Peyer's patch (tissue), 4 donors: ENCODE results near the gene VSTM2L.

ENCODE experiments used
- POLR2A ChIP-seq, 2 donors: fragments of 450-650 bp; IDR thresholded peaks; one replicate each; pipeline ENCODE4 v1.5.1; 2017; ENCODE audit warnings: antibody characterized with exemption in 2 of 2, mild to moderate bottlenecking in 2 of 2, moderate library complexity in 2 of 2
- TF ChIP-seq, protein P1 (sequence below), 6 experiments: fragments of 450-650 bp in 4 of 6; fragments of 200-600 bp in 2 of 6; sonication (generic) in 1 of 6; IDR thresholded peaks; one replicate each; pipeline ENCODE4 v1.5.1; 2017 to 2019; ENCODE audit warnings: antibody characterized with exemption in 6 of 6, mild to moderate bottlenecking in 3 of 6, moderate library complexity in 1 of 6

DNA sequence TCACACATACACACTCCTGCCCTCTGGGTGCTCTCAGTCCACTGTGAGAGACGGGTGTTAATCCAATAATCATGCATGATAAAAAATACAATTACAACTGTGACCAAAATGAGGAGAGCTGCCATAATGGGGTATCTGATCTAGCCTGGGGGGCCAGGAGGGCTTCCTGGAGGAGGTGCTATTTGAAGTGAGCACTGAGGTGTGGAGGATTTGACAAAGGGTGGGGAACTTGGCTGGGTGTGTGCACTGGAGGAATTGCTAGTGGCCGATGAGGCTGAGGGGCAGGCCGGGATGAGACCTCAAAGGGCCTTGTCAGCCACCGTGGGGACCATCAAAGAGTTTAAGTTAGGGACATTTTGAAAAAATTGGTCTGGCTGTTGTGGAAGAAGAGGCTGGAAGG, 34.8 kb downstream of the VSTM2L start:
- TF ChIP-seq, protein P1, sequence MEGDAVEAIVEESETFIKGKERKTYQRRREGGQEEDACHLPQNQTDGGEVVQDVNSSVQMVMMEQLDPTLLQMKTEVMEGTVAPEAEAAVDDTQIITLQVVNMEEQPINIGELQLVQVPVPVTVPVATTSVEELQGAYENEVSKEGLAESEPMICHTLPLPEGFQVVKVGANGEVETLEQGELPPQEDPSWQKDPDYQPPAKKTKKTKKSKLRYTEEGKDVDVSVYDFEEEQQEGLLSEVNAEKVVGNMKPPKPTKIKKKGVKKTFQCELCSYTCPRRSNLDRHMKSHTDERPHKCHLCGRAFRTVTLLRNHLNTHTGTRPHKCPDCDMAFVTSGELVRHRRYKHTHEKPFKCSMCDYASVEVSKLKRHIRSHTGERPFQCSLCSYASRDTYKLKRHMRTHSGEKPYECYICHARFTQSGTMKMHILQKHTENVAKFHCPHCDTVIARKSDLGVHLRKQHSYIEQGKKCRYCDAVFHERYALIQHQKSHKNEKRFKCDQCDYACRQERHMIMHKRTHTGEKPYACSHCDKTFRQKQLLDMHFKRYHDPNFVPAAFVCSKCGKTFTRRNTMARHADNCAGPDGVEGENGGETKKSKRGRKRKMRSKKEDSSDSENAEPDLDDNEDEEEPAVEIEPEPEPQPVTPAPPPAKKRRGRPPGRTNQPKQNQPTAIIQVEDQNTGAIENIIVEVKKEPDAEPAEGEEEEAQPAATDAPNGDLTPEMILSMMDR (IDR thresholded peaks at IDR 0.05), result no peak
- no peak for TF ChIP-seq POLR2A (IDR thresholded peaks at IDR 0.05)
